Endometrial microvascular endothelial cells (primary cell): ENCODE data around the gene FBH1. TPM values are rescaled to one million over a fixed set of nuclear protein-coding genes. Genes with fewer than 3 reads are reported as not detected.
"Not testable (repeated sequence)": the region's sequence is repeated elsewhere in the genome, so short reads cannot be mapped to it uniquely, and the experiment has no call there.

Experiments
- in situ Hi-C: cut with HindIII; loops from 2 replicates; pipeline ENCODE4 v1.10.0; 2017; ENCODE audit warnings: low sequenced_read_pairs, low pct_unique_long_range_greater_than_20kb; ENCODE audit errors: inconsistent ontology term
- total RNA-seq: library from RNA; depleted of rRNA; stranded (reverse); fragments of >200 nt; gene quantifications from one replicate; pipeline ENCODE4 v1.2.3, GENCODE V29; 2015; ENCODE audit errors: inconsistent ontology term

FBH1 gene
- total RNA-seq, 1 donor from 2014 or later = 93.5 TPM

- in situ Hi-C loops = no loop called here
Measured at GRCh38 chr10:5924889-5925288, 34.8 kb downstream of the FBH1 start.

- in situ Hi-C loops = no loop called here
Measured at GRCh38 chr10:5927306-5927705, 37.3 kb downstream of the FBH1 start.

GRCh38 chr10:5929442-5929841, 39.4 kb downstream of the FBH1 start:
- in situ Hi-C loops = no loop called here

- in situ Hi-C loops = no loop called here
Measured at GRCh38 chr10:5930272-5930671, 40.2 kb downstream of the FBH1 start.

- in situ Hi-C loops = no loop called here
Measured at GRCh38 chr10:5932345-5932744, 42.3 kb downstream of the FBH1 start.

GRCh38 chr10:5933909-5934546, 44.0 kb downstream of the FBH1 start:
- in situ Hi-C loops = no loop called here

GRCh38 chr10:5935628-5936027, 45.6 kb downstream of the FBH1 start:
- in situ Hi-C loops = no loop called here

- in situ Hi-C loops = no loop called here
Measured at GRCh38 chr10:5937016-5937415, 47.0 kb downstream of the FBH1 start.

- in situ Hi-C loops = no loop called here
Measured at GRCh38 chr10:5938291-5938690, 48.2 kb downstream of the FBH1 start.

GRCh38 chr10:5940807-5941218, 50.8 kb downstream of the FBH1 start:
- in situ Hi-C loops = no loop called here

- in situ Hi-C loops = no loop called here
Measured at GRCh38 chr10:5941579-5941978, 51.5 kb downstream of the FBH1 start.

- in situ Hi-C loops = no loop called here
Measured at GRCh38 chr10:5942001-5942400, 52.0 kb downstream of the FBH1 start.

GRCh38 chr10:5942474-5942873, 52.4 kb downstream of the FBH1 start:
- in situ Hi-C loops = no loop called here

- in situ Hi-C loops = no loop called here
Measured at GRCh38 chr10:5943536-5943935, 53.5 kb downstream of the FBH1 start.

- in situ Hi-C loops = no loop called here
Measured at GRCh38 chr10:5944389-5945189, 54.5 kb downstream of the FBH1 start.

GRCh38 chr10:5945190-5945509, 55.1 kb downstream of the FBH1 start:
- in situ Hi-C loops = no loop called here

- in situ Hi-C loops = no loop called here
Measured at GRCh38 chr10:5945561-5946418, 55.7 kb downstream of the FBH1 start.

- in situ Hi-C loops = not testable (repeated sequence)
Measured at GRCh38 chr10:5946419-5946775, 56.4 kb downstream of the FBH1 start.

- in situ Hi-C loops = no loop called here
Measured at GRCh38 chr10:5946786-5947185, 56.7 kb downstream of the FBH1 start.
